IMR-90 (cell line): ENCODE data around the gene TGFBR1. TPM values are rescaled to one million over a fixed set of nuclear protein-coding genes. Genes with fewer than 3 reads are reported as not detected.

Experiments used
- ATAC-seq: fragments of 200-7000 bp; cut with Tn5 transposase; 2 replicates; pipeline ENCODE4 v1.9.1; 2020; ENCODE audit warnings: low read depth, mild to moderate bottlenecking, moderate library complexity
- BruUV-seq: library from RNA; stranded (reverse); fragments of 400-500 nt; replicated peaks from 2 replicates; lab custom pipeline; 2021; lab: Mats Ljungman, UMichigan
- CTCF ChIA-PET: fragments of 300-600 bp; formaldehyde crosslinking; extraction: SDS; loops from one replicate; lab custom pipeline; 2021; ENCODE audit warnings: antibody characterized with exemption; lab: Yijun Ruan, JAX
- POLR2A ChIA-PET: fragments of 300-600 bp; sonication (Branson Sonifier 250); formaldehyde crosslinking; loops from one replicate; lab custom pipeline; 2022; ENCODE audit warnings: antibody characterized with exemption; ENCODE audit not compliant: unreplicated experiment; lab: Charles Lee
- DNase-seq: peaks from one replicate; pipeline ENCODE4 v3.0.0; 2013
- H2AFZ ChIP-seq: replicated peaks from 2 replicates; pipeline ENCODE3; 2013; ENCODE audit warnings: low read length, mild to moderate bottlenecking; ENCODE audit not compliant: poor library complexity
- H2AK5ac ChIP-seq: 2 replicates; pipeline ENCODE4 v1.6.1; 2013; ENCODE audit warnings: low read depth, low read length, inconsistent platforms
- H2AK9ac ChIP-seq: replicated peaks from 2 replicates; pipeline ENCODE3; 2013; ENCODE audit warnings: mild to moderate bottlenecking, low read depth, low read length, moderate library complexity; ENCODE audit not compliant: poor library complexity
- H2BK120ac ChIP-seq: 2 replicates; pipeline ENCODE4 v1.6.1; 2013; ENCODE audit warnings: low read depth, low read length, inconsistent platforms
- H2BK15ac ChIP-seq: 3 replicates; pipeline ENCODE4 v1.6.1; 2013; ENCODE audit warnings: low read depth, low read length, inconsistent platforms
- H2BK20ac ChIP-seq: 2 replicates; pipeline ENCODE4 v1.6.1; 2013; ENCODE audit warnings: low read depth, mild to moderate bottlenecking, inconsistent platforms, low read length, moderate library complexity
- H2BK5ac ChIP-seq: 2 replicates; pipeline ENCODE4 v1.6.1; 2013; ENCODE audit warnings: mild to moderate bottlenecking, low read depth, low read length, inconsistent platforms; ENCODE audit not compliant: poor library complexity, severe bottlenecking
- H3K14ac ChIP-seq: replicated peaks from 2 replicates; pipeline ENCODE4 v1.6.1; 2013; ENCODE audit warnings: low read depth, low read length, inconsistent platforms
- H3K18ac ChIP-seq: 2 replicates; pipeline ENCODE4 v1.6.1; 2013; ENCODE audit warnings: low read depth, low read length, control low read depth
- H3K23ac ChIP-seq: 2 replicates; pipeline ENCODE4 v1.6.1; 2013; ENCODE audit warnings: low read depth, low read length, inconsistent platforms
- H3K27ac ChIP-seq: 2 replicates; pipeline ENCODE4 v1.5.1; 2013; ENCODE audit warnings: mild to moderate bottlenecking, control low read depth, low read length; ENCODE audit not compliant: insufficient read depth
- H3K27me3 ChIP-seq: 2 replicates; pipeline ENCODE4 v1.6.1; 2013; ENCODE audit warnings: low read length; ENCODE audit not compliant: control insufficient read depth, insufficient read depth
- H3K36me3 ChIP-seq: 2 replicates; pipeline ENCODE4 v1.6.1; 2013; ENCODE audit warnings: low read length, mixed read lengths; ENCODE audit not compliant: control insufficient read depth, insufficient read depth
- H3K4ac ChIP-seq: 2 replicates; pipeline ENCODE4 v1.6.1; 2013; ENCODE audit warnings: low read depth, low read length, inconsistent platforms
- H3K4me1 ChIP-seq: 2 replicates; pipeline ENCODE4 v1.6.1; 2013; ENCODE audit warnings: low read length, mixed read lengths; ENCODE audit not compliant: control insufficient read depth, insufficient read depth
- H3K4me2 ChIP-seq: 2 replicates; pipeline ENCODE4 v1.6.1; 2013; ENCODE audit warnings: low read depth, mild to moderate bottlenecking, control low read depth, low read length, moderate library complexity
- H3K4me3 ChIP-seq: 2 replicates; pipeline ENCODE4 v1.5.1; 2013; ENCODE audit warnings: low read depth, mild to moderate bottlenecking, control low read depth, low read length, moderate library complexity; ENCODE audit not compliant: insufficient read depth
- H3K56ac ChIP-seq: 2 replicates; pipeline ENCODE4 v1.6.1; 2013; ENCODE audit warnings: low read length, inconsistent platforms; ENCODE audit not compliant: insufficient read depth; ENCODE audit errors: extremely low read depth
- H3K79me1 ChIP-seq, 2 experiments: 2 replicates each; pipeline ENCODE4 v1.6.1; 2013; ENCODE audit warnings: low read length in 2 of 2, inconsistent platforms in 1 of 2, low read depth in 1 of 2
- H3K9ac ChIP-seq: 2 replicates; pipeline ENCODE4 v1.6.1; 2013; ENCODE audit warnings: low read depth, low read length, control low read depth
- H3K9me1 ChIP-seq: 2 replicates; pipeline ENCODE4 v1.6.1; 2013; ENCODE audit warnings: low read length, inconsistent platforms; ENCODE audit not compliant: insufficient read depth
- H3K9me3 ChIP-seq: 2 replicates; pipeline ENCODE4 v1.6.1; 2013; ENCODE audit warnings: low read length; ENCODE audit not compliant: control insufficient read depth, insufficient read depth
- H4K20me1 ChIP-seq: 2 replicates; pipeline ENCODE4 v1.6.1; 2013; ENCODE audit warnings: low read length, inconsistent platforms; ENCODE audit not compliant: insufficient read depth
- H4K5ac ChIP-seq: 2 replicates; pipeline ENCODE4 v1.6.1; 2013; ENCODE audit warnings: mild to moderate bottlenecking, low read depth, low read length, control low read depth
- H4K8ac ChIP-seq, 2 experiments: 2 replicates each; pipeline ENCODE4 v1.6.1; 2013; ENCODE audit warnings: low read depth in 2 of 2, low read length in 2 of 2, control low read depth in 1 of 2, inconsistent platforms in 1 of 2
- H4K91ac ChIP-seq: 2 replicates; pipeline ENCODE4 v1.6.1; 2013; ENCODE audit warnings: low read depth, low read length, inconsistent platforms; ENCODE audit not compliant: insufficient read depth
- BHLHE40 ChIP-seq: fragments of 150-350 bp; IDR thresholded peaks from 2 replicates; pipeline ENCODE4 v1.6.1; 2016; ENCODE audit warnings: mild to moderate bottlenecking, low read depth, low read length
- CEBPB ChIP-seq: IDR thresholded peaks from 2 replicates; pipeline ENCODE4 v1.6.1; 2012; ENCODE audit warnings: low read depth, low read length, improper control_type of control experiment
- CHD1 ChIP-seq: IDR thresholded peaks from 2 replicates; pipeline ENCODE4 v1.6.1; 2012; ENCODE audit warnings: low read depth, low read length, improper control_type of control experiment
- FOS ChIP-seq: fragments of 150-350 bp; IDR thresholded peaks from 2 replicates; pipeline ENCODE4 v1.6.1; 2016; ENCODE audit warnings: low read depth, low read length
- MXI1 ChIP-seq: IDR thresholded peaks from 2 replicates; pipeline ENCODE4 v1.6.1; 2012; ENCODE audit warnings: low read depth, mild to moderate bottlenecking, low read length, moderate library complexity, borderline replicate concordance
- POLR2A ChIP-seq: IDR thresholded peaks from 2 replicates; pipeline ENCODE4 v1.6.1; 2012; ENCODE audit warnings: mild to moderate bottlenecking, low read depth, low read length
- RFX5 ChIP-seq: IDR thresholded peaks from 2 replicates; pipeline ENCODE4 v1.8.0; 2012; ENCODE audit warnings: low read depth, mild to moderate bottlenecking, low read length, moderate library complexity
- SMC3 ChIP-seq: fragments of 150-350 bp; IDR thresholded peaks from 2 replicates; pipeline ENCODE4 v1.6.1; 2016; ENCODE audit warnings: low read depth, mild to moderate bottlenecking, antibody characterized with exemption, low read length, moderate library complexity
- USF2 ChIP-seq: fragments of 150-350 bp; IDR thresholded peaks from 2 replicates; pipeline ENCODE4 v1.6.1; 2017; ENCODE audit warnings: mild to moderate bottlenecking, antibody characterized with exemption, low read length, low read depth
- WGBS, 2 experiments: methylation state at CpG; one replicate each; pipeline versions ENCODE4 v1.1.5 to v1.1.7; 2013; ENCODE audit warnings: missing lambda C conversion rate in 2 of 2; ENCODE audit not compliant: insufficient read length in 1 of 2; ENCODE audit errors: extremely low coverage in 2 of 2; 5-methylcytosine and 5-hydroxymethylcytosine counted together
- dilution Hi-C: fragments of 300-500 bp; cut with HindIII; formaldehyde crosslinking; loops from one replicate; pipeline ENCODE4 v1.14.3; 2018; ENCODE audit warnings: low sequenced_read_pairs; ENCODE audit not compliant: unreplicated experiment
- in situ Hi-C: fragments of 300-500 bp; cut with MboI; formaldehyde crosslinking; loops from 3 replicates; pipeline ENCODE4 v1.14.3; 2019; ENCODE audit warnings: low sequenced_read_pairs, inconsistent platforms, mixed read lengths
- intact Hi-C: fragments of 100-400 bp; cut with micrococcal nuclease; formaldehyde crosslinking; loops from 2 replicates; pipeline ENCODE4 v1.10.0; 2022
- polyA plus RNA-seq, 3 experiments: library from polyadenylated mRNA; depleted of rRNA; stranded (reverse); fragments of >200 nt; gene quantifications; 2 replicates each; pipeline ENCODE4 v1.2.3, GENCODE V29; 2012; ENCODE audit warnings: low replicate concordance in 1 of 3
- total RNA-seq: library from RNA; depleted of rRNA; stranded (reverse); fragments of >200 nt; gene quantifications from 2 replicates; pipeline ENCODE4 v1.2.3, GENCODE V29; 2012

The TGFBR1 gene
- total and polyA plus RNA-seq, 2 of the 4 experiments (the other 2 are of a cell fraction), result 15.1 to 75.3 TPM

DNA sequence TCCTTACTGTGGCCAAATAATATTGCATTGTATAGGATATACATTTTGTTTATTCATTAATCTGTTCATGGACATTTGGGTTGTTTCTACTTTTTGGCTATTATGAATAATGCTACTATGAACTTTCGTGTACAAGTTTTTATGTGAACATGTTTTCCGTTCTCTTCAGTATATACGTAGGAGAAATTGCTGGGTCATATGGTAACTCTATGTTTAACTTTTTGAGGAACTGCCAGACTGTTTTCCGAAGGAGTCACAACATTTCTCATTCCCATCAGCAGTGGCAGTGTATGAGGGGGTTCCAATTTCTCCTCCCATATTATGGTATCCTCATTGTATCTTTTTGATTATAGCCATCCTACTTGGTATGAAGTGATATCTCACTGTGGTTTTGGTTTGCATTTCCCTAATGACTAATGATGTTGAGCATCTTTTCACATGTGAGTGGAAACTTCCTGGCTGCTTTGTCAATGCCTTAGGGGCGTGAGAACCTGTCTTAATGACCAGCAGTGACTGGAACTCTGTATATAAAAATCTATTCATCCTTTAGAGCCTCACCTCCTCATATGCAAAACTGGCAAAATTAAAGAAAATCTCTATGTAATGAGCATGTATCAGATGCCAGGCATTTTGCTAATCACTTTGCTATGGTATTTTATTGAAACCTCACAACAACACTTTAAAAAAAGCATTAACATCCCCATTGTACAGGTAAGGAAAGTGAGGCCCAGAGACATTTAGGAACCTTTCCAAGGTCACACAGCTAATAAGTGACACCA is 47.8 kb upstream of the TGFBR1 start:
- H2BK15ac ChIP-seq, result peak overlapping the region; percentile 85; the same call in 2 of the 3 replicates
- DNase-seq (peak; percentile 91), ATAC-seq (peak; percentile 71)
- dilution Hi-C loops, result no loop called here
- no TSS peak for BruUV-seq
- in situ Hi-C loops, result no loop called here
- H3K9me3 ChIP-seq, result no peaks in the 10 kb centered on the region
- peaks cover 14% of the 10 kb centered on the region for H3K4me1 ChIP-seq
- peak overlapping the region; percentile 15; the same call in 1 of the 2 replicates for H3K56ac ChIP-seq
- no peak overlapping the region for H2AFZ ChIP-seq
- H4K20me1 ChIP-seq, result no peaks in the 10 kb centered on the region
- H4K5ac ChIP-seq, result peak overlapping the region; percentile 27; the same call in 1 of the 2 replicates
- H4K91ac ChIP-seq, result peak overlapping the region; percentile 39
- no peaks in the 10 kb centered on the region for H3K79me1 ChIP-seq
- no peak overlapping the region for H2AK9ac ChIP-seq
- no peaks in the 10 kb centered on the region for H3K27me3 ChIP-seq
- H4K8ac ChIP-seq, result peak overlapping the region; percentile 30 to 64; a peak in 3 of 4 replicates
- peak overlapping the region; percentile 55; the same call in 1 of the 2 replicates for H3K23ac ChIP-seq
- peak overlapping the region; percentile 53; the same call in 1 of the 2 replicates for H3K18ac ChIP-seq
- H3K27ac ChIP-seq, result no peak overlapping the region
- ChIA-PET CTCF (interaction anchor here (0.7 kb wide), 1 partner anchor 84 kb away, joined by 3 read pairs; no protein-coding TSS in a partner anchor), POLR2A (no interaction called here)
- WGBS, 2 experiments, result no CpG with 5 or more reads among the region's 5 CpGs
- H3K14ac ChIP-seq, result peak overlapping the region; percentile 53
- no peak overlapping the region for H3K4me3 ChIP-seq
- peak overlapping the region; percentile 27 for H2BK5ac ChIP-seq
- H3K36me3 ChIP-seq, result peaks cover 49% of the 10 kb centered on the region; the same call in 1 of the 2 replicates
- H3K4me2 ChIP-seq, result no peak overlapping the region; the same call in 1 of the 2 replicates
- peaks cover 25% of the 10 kb centered on the region for H3K9me1 ChIP-seq
- intact Hi-C loops, result no loop called here
- TF ChIP-seq BHLHE40, result peak; percentile 91
- no peak for TF ChIP-seq POLR2A
- no peak for TF ChIP-seq CHD1
- no peak for TF ChIP-seq USF2
- TF ChIP-seq SMC3, result no peak
- TF ChIP-seq CEBPB, result no peak
- TF ChIP-seq FOS, result 0 out of 2 replicates have a peak, but pooled peaks have one; percentile 26
- TF ChIP-seq RFX5, result no peak
- no peak for TF ChIP-seq MXI1
- H3K4ac ChIP-seq, result peak overlapping the region; percentile 62
- H2AK5ac ChIP-seq, result peak overlapping the region; percentile 75
- peak overlapping the region; percentile 54 for H2BK120ac ChIP-seq
- peak overlapping the region; percentile 77; the same call in 1 of the 2 replicates for H2BK20ac ChIP-seq
- no peak overlapping the region for H3K9ac ChIP-seq
